Measurements from ENCODE around the gene BID.
"Not testable (repeated sequence)": the region's sequence is repeated elsewhere in the genome, so short reads cannot be mapped to it uniquely, and the experiment has no call there.

The BID gene

GRCh38 chr22:17767233-17768065, 6.8 kb downstream of the BID start:
- no peak for DNase-seq

GRCh38 chr22:17764852-17765251, 9.4 kb downstream of the BID start:
- not testable (repeated sequence) for DNase-seq

- no peak for DNase-seq
Observed at GRCh38 chr22:17764036-17764435, 10.2 kb downstream of the BID start.

GRCh38 chr22:17763442-17763841, 10.8 kb downstream of the BID start:
- not testable (repeated sequence) for DNase-seq

- no peak for DNase-seq
Observed at GRCh38 chr22:17761138-17761488, 13.2 kb downstream of the BID start.

GRCh38 chr22:17754233-17754925, 19.9 kb downstream of the BID start:
- no peak for DNase-seq

GRCh38 chr22:17753401-17753989, 20.8 kb downstream of the BID start:
- no peak for DNase-seq

- no peak for DNase-seq
Observed at GRCh38 chr22:17751596-17751995, 22.7 kb downstream of the BID start.

- DNase-seq: no peak
Observed at GRCh38 chr22:17749605-17750395, 24.5 kb downstream of the BID start.

- no peak for DNase-seq
Observed at GRCh38 chr22:17748555-17749353, 25.5 kb downstream of the BID start.

- no peak for DNase-seq
Observed at GRCh38 chr22:17746916-17747315, 27.4 kb downstream of the BID start.

GRCh38 chr22:17744430-17744829, 29.8 kb downstream of the BID start:
- no peak for DNase-seq

- no peak for DNase-seq
Observed at GRCh38 chr22:17743661-17744411, 30.4 kb downstream of the BID start.

- DNase-seq: no peak
Observed at GRCh38 chr22:17742527-17742902, 31.8 kb downstream of the BID start.

- no peak for DNase-seq
Observed at GRCh38 chr22:17741866-17742526, 32.3 kb downstream of the BID start.

GRCh38 chr22:17739196-17739975, 34.9 kb downstream of the BID start:
- DNase-seq: no peak

GRCh38 chr22:17738386-17739128, 35.7 kb downstream of the BID start:
- no peak for DNase-seq

- no peak for DNase-seq
Observed at GRCh38 chr22:17734187-17734586, 40.1 kb downstream of the BID start.

GRCh38 chr22:17733466-17733865, 40.8 kb downstream of the BID start:
- DNase-seq: no peak

Measured in activated gamma-delta T cell (primary cell).